ENCODE results near the gene TMEM98.
"Not testable (repeated sequence)": the region's sequence is repeated elsewhere in the genome, so short reads cannot be mapped to it uniquely, and the experiment has no call there.

The TMEM98 gene

DNA sequence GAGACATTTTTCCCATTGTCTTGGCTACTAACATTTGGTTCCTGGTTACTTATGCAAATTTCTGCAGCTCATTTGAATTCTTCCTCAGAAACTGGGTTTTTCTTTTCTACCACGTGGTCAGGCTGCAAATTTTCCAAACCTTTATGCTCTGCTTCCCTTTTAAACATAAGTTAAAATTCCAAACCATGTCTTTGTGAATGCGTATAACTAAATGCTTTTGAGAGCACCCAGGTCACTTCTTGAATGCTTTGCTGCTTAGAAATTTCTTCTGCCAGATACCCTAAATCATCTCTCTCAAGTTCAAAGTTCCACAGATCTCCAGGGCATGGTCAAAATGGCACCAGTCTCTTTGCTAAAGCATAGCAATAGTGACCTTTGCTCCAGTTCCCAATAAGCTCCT is 59.9 kb downstream of the TMEM98 start:
- DNase-seq, result not testable (repeated sequence)

DNA sequence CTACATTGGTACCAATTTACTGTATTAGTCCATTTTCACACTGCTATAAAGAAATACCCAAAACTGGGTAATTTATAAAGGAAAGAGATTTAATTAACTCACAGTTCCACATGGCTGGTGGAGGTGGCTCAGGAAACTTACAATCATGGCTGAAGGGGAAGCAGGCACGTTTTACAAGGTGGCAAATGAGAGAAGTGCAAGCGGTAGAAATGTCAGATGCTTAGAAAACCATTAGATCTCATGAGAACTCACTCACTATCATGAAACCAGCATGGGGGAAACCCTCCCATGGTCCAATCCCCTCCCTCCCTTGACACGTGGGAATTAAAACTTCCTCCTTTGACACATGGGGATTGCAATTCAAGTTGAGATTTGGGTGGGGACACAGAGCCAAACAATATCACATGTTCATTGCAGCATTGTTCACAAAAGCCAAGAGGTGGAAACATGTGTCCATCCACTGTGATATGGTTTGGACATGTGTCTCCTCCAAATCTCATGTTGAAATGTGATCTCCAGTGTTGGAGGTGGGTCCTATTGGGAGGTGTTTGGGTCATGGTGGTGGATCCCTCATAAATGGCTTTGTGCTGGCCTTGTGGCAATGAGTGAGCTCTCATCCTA is 60.6 kb downstream of the TMEM98 start:
- DNase-seq, result no peak

- no peak for DNase-seq
Measured at GRCh38 chr17:32992321-32993033, 64.5 kb downstream of the TMEM98 start.

GRCh38 chr17:32993977-32994376 is 66.0 kb downstream of the TMEM98 start:
- DNase-seq, result no peak

Data from stimulated activated CD4-positive, alpha-beta T cell treated with anti-CD3 and anti-CD28 coated beads, Interleukin-4, amount 100 ng/mL, for 1 hour (primary cell).